ENCODE measurements around the gene OOSP4B. TPM values are rescaled to one million over a fixed set of nuclear protein-coding genes. Genes with fewer than 3 reads are reported as not detected.
"Not testable (repeated sequence)": the region's sequence is repeated elsewhere in the genome, so short reads cannot be mapped to it uniquely, and the experiment has no call there.

Gene OOSP4B
- total and polyA plus RNA-seq, 3 experiments from 2014 or later, result not detected

- H3K4me3 ChIP-seq (ENCODE audit: low read length), result no peak overlapping the region
- Mint-ChIP-seq H3K4me1 (no peaks in the 10 kb centered on the region), H3K9me3 (peaks cover 6 to 21% (median 14%) of the 10 kb centered on the region in 5 donors), H3K27ac (no peak overlapping the region), H3K27me3 (peaks cover 4 to 14% of the 10 kb centered on the region in 2 donors), H3K36me3 (no peaks in the 10 kb centered on the region), H3K4me3 (no peak overlapping the region)
- H3K4me1 ChIP-seq (ENCODE audit: insufficient read depth, low read length), result no peaks in the 10 kb centered on the region
- no peaks in the 10 kb centered on the region for H3K27me3 ChIP-seq (ENCODE audit: insufficient read depth, low read length, poor library complexity, severe bottlenecking)
- no peaks in the 10 kb centered on the region for H3K9me3 ChIP-seq (ENCODE audit: low read length)
- no peak for DNase-seq
- POLR2A ChIA-PET, result no interaction called here
- CTCF ChIA-PET, result no interaction called here
- no peak overlapping the region for H3K27ac ChIP-seq (ENCODE audit: low read depth, low read length)
- no peaks in the 10 kb centered on the region for H3K36me3 ChIP-seq (ENCODE audit: insufficient read depth, low read length)
These were observed 26.6 kb upstream of the OOSP4B start for GRCh38 chr11:59990421-59990820.

GRCh38 chr11:59992425-59992824 is 24.6 kb upstream of the OOSP4B start:
- Histone ChIP-seq H3K4me1 (ENCODE audit: insufficient read depth, low read length) (no peaks in the 10 kb centered on the region), H3K36me3 (ENCODE audit: insufficient read depth, low read length) (no peaks in the 10 kb centered on the region), H3K4me3 (ENCODE audit: low read length) (no peak overlapping the region), H3K9me3 (ENCODE audit: low read length) (no peaks in the 10 kb centered on the region), H3K27ac (ENCODE audit: low read depth, low read length) (no peak overlapping the region), H3K27me3 (ENCODE audit: insufficient read depth, low read length, poor library complexity, severe bottlenecking) (no peaks in the 10 kb centered on the region)
- Mint-ChIP-seq H3K36me3 (no peaks in the 10 kb centered on the region), H3K27me3 (peaks cover 4 to 17% of the 10 kb centered on the region in 2 donors), H3K27ac (no peak overlapping the region), H3K9me3 (peaks cover 6 to 21% (median 14%) of the 10 kb centered on the region in 5 donors), H3K4me1 (no peaks in the 10 kb centered on the region), H3K4me3 (no peak overlapping the region)
- POLR2A ChIA-PET, result no interaction called here
- CTCF ChIA-PET, result no interaction called here
- no peak for DNase-seq

GRCh38 chr11:59997800-59998199 is 19.2 kb upstream of the OOSP4B start:
- H3K27ac ChIP-seq (ENCODE audit: low read depth, low read length), result no peak overlapping the region
- H3K9me3 Mint-ChIP-seq, result peaks cover 0 to 3% (median under 1%) of the 10 kb centered on the region in 5 donors
- H3K4me3 Mint-ChIP-seq, result no peak overlapping the region
- DNase-seq, result no peak
- no peaks in the 10 kb centered on the region for H3K9me3 ChIP-seq (ENCODE audit: low read length)
- no peaks in the 10 kb centered on the region for H3K36me3 ChIP-seq (ENCODE audit: insufficient read depth, low read length)
- no peaks in the 10 kb centered on the region for H3K36me3 Mint-ChIP-seq
- POLR2A ChIA-PET, result no interaction called here
- H3K4me1 Mint-ChIP-seq, result no peaks in the 10 kb centered on the region
- H3K27ac Mint-ChIP-seq, result no peak overlapping the region
- no peaks in the 10 kb centered on the region for H3K4me1 ChIP-seq (ENCODE audit: insufficient read depth, low read length)
- H3K27me3 Mint-ChIP-seq, result peaks cover 3 to 47% of the 10 kb centered on the region in 2 donors
- H3K4me3 ChIP-seq (ENCODE audit: low read length), result no peak overlapping the region
- no peaks in the 10 kb centered on the region for H3K27me3 ChIP-seq (ENCODE audit: insufficient read depth, low read length, poor library complexity, severe bottlenecking)
- CTCF ChIA-PET, result no interaction called here

- H3K27me3 ChIP-seq (ENCODE audit: insufficient read depth, low read length, poor library complexity, severe bottlenecking), result no peaks in the 10 kb centered on the region
- H3K36me3 ChIP-seq (ENCODE audit: insufficient read depth, low read length), result no peaks in the 10 kb centered on the region
- H3K9me3 ChIP-seq (ENCODE audit: low read length), result no peaks in the 10 kb centered on the region
- no peaks in the 10 kb centered on the region for H3K4me1 Mint-ChIP-seq
- DNase-seq, result no peak
- no peak overlapping the region for H3K27ac Mint-ChIP-seq
- ChIA-PET POLR2A (no interaction called here), CTCF (no interaction called here)
- H3K36me3 Mint-ChIP-seq, result no peaks in the 10 kb centered on the region
- H3K4me1 ChIP-seq (ENCODE audit: insufficient read depth, low read length), result no peaks in the 10 kb centered on the region
- no peaks in the 10 kb centered on the region for H3K9me3 Mint-ChIP-seq
- H3K27ac ChIP-seq (ENCODE audit: low read depth, low read length), result no peak overlapping the region
- no peak overlapping the region for H3K4me3 ChIP-seq (ENCODE audit: low read length)
- peaks cover 3 to 42% of the 10 kb centered on the region in 2 donors for H3K27me3 Mint-ChIP-seq
- H3K4me3 Mint-ChIP-seq, result no peak overlapping the region
These were observed 17.3 kb upstream of the OOSP4B start for GRCh38 chr11:59999691-60000090.

- H3K36me3 ChIP-seq (ENCODE audit: insufficient read depth, low read length), result no peaks in the 10 kb centered on the region
- no peak overlapping the region for H3K27ac ChIP-seq (ENCODE audit: low read depth, low read length)
- Mint-ChIP-seq H3K27ac (no peak overlapping the region), H3K27me3 (peaks cover 3 to 28% of the 10 kb centered on the region in 2 donors), H3K36me3 (no peaks in the 10 kb centered on the region), H3K9me3 (no peaks in the 10 kb centered on the region), H3K4me3 (no peak overlapping the region), H3K4me1 (no peaks in the 10 kb centered on the region)
- ChIA-PET CTCF (no interaction called here), POLR2A (no interaction called here)
- H3K4me3 ChIP-seq (ENCODE audit: low read length), result no peak overlapping the region
- DNase-seq, result no peak
- no peaks in the 10 kb centered on the region for H3K4me1 ChIP-seq (ENCODE audit: insufficient read depth, low read length)
- H3K27me3 ChIP-seq (ENCODE audit: insufficient read depth, low read length, poor library complexity, severe bottlenecking), result no peaks in the 10 kb centered on the region
- no peaks in the 10 kb centered on the region for H3K9me3 ChIP-seq (ENCODE audit: low read length)
These were observed 13.3 kb upstream of the OOSP4B start for GRCh38 chr11:60003729-60004128.

- no peaks in the 10 kb centered on the region for H3K9me3 Mint-ChIP-seq
- Histone ChIP-seq H3K4me3 (ENCODE audit: low read length) (no peak overlapping the region), H3K27me3 (ENCODE audit: insufficient read depth, low read length, poor library complexity, severe bottlenecking) (no peaks in the 10 kb centered on the region), H3K36me3 (ENCODE audit: insufficient read depth, low read length) (no peaks in the 10 kb centered on the region), H3K27ac (ENCODE audit: low read depth, low read length) (no peak overlapping the region), H3K4me1 (ENCODE audit: insufficient read depth, low read length) (no peaks in the 10 kb centered on the region), H3K9me3 (ENCODE audit: low read length) (no peaks in the 10 kb centered on the region)
- H3K4me3 Mint-ChIP-seq, result no peak overlapping the region
- POLR2A ChIA-PET, result no interaction called here
- DNase-seq, result no peak
- no peak overlapping the region for H3K27ac Mint-ChIP-seq
- CTCF ChIA-PET, result no interaction called here
- H3K4me1 Mint-ChIP-seq, result no peaks in the 10 kb centered on the region
- H3K27me3 Mint-ChIP-seq, result peaks cover 4 to 17% of the 10 kb centered on the region in 2 donors
- peaks cover 0 to 2% (median 0%) of the 10 kb centered on the region in 3 donors for H3K36me3 Mint-ChIP-seq
These were observed 11.6 kb upstream of the OOSP4B start for GRCh38 chr11:60005360-60005759.

- POLR2A ChIA-PET, result no interaction called here
- Mint-ChIP-seq H3K4me1 (no peaks in the 10 kb centered on the region), H3K36me3 (no peaks in the 10 kb centered on the region), H3K27ac (no peak overlapping the region), H3K27me3 (peaks cover 6 to 16% of the 10 kb centered on the region in 2 donors), H3K9me3 (peaks cover 0 to 4% (median 0%) of the 10 kb centered on the region in 5 donors), H3K4me3 (no peak overlapping the region)
- H3K4me1 ChIP-seq (ENCODE audit: insufficient read depth, low read length), result no peaks in the 10 kb centered on the region
- CTCF ChIA-PET, result no interaction called here
- no peaks in the 10 kb centered on the region for H3K9me3 ChIP-seq (ENCODE audit: low read length)
- no peak overlapping the region for H3K4me3 ChIP-seq (ENCODE audit: low read length)
- H3K36me3 ChIP-seq (ENCODE audit: insufficient read depth, low read length), result no peaks in the 10 kb centered on the region
- no peak overlapping the region for H3K27ac ChIP-seq (ENCODE audit: low read depth, low read length)
- no peaks in the 10 kb centered on the region for H3K27me3 ChIP-seq (ENCODE audit: insufficient read depth, low read length, poor library complexity, severe bottlenecking)
- DNase-seq, result no peak
These were observed 1.1 kb downstream of the OOSP4B start for GRCh38 chr11:60018058-60018457.

- H3K4me3 Mint-ChIP-seq; H3K4me1 ChIP-seq (ENCODE audit: insufficient read depth, low read length); H3K36me3 Mint-ChIP-seq; H3K9me3 Mint-ChIP-seq; H3K4me3 ChIP-seq (ENCODE audit: low read length); H3K27ac Mint-ChIP-seq; POLR2A ChIA-PET; H3K27me3 ChIP-seq (ENCODE audit: insufficient read depth, low read length, poor library complexity, severe bottlenecking); CTCF ChIA-PET; H3K36me3 ChIP-seq (ENCODE audit: insufficient read depth, low read length); H3K27ac ChIP-seq (ENCODE audit: low read depth, low read length); H3K9me3 ChIP-seq (ENCODE audit: low read length); DNase-seq; H3K4me1 Mint-ChIP-seq: not testable (repeated sequence)
- peaks cover 6 to 14% of the 10 kb centered on the region in 2 donors for H3K27me3 Mint-ChIP-seq
These were observed 3.4 kb downstream of the OOSP4B start for GRCh38 chr11:60020376-60020775.

GRCh38 chr11:60029015-60029632 is 12.1 kb downstream of the OOSP4B start:
- H3K4me3 Mint-ChIP-seq, result no peak overlapping the region
- H3K36me3 Mint-ChIP-seq, result no peaks in the 10 kb centered on the region
- Histone ChIP-seq H3K36me3 (ENCODE audit: insufficient read depth, low read length) (no peaks in the 10 kb centered on the region), H3K27me3 (ENCODE audit: insufficient read depth, low read length, poor library complexity, severe bottlenecking) (no peaks in the 10 kb centered on the region), H3K4me3 (ENCODE audit: low read length) (no peak overlapping the region), H3K4me1 (ENCODE audit: insufficient read depth, low read length) (no peaks in the 10 kb centered on the region), H3K27ac (ENCODE audit: low read depth, low read length) (no peak overlapping the region), H3K9me3 (ENCODE audit: low read length) (no peaks in the 10 kb centered on the region)
- no peaks in the 10 kb centered on the region for H3K4me1 Mint-ChIP-seq
- POLR2A ChIA-PET, result no interaction called here
- no peaks in the 10 kb centered on the region for H3K27me3 Mint-ChIP-seq
- CTCF ChIA-PET, result no interaction called here
- DNase-seq, result no peak
- peaks cover 0 to 3% (median 0%) of the 10 kb centered on the region in 5 donors for H3K9me3 Mint-ChIP-seq
- H3K27ac Mint-ChIP-seq, result no peak overlapping the region

All from CD8-positive, alpha-beta memory T cell (primary cell).